ENCODE data around the gene CFAP97.

DNA sequence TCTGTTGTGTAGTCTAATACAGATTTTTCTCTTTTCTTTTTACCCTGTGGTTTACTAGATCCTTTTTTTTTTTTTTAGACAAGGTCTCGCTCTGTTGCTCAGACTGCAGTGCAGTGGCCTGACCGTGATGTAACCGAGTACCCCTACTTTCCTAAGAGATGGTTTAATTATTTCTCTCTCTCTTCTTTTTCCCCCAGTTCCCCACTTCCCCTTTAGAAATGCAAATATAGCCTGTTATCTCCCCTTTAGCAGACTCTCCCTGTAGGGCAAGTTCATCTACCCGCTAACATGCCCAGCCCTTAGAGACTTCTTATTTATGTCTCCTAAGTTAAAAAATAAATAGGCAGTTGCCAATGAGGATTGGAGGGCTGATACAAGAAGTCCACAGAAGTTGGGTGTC, 10.1 kb upstream of the CFAP97 start:
- TF ChIP-seq EZH2 (IDR thresholded peaks at IDR 0.05; ENCODE audit: insufficient read depth, poor library complexity, severe bottlenecking), result no peak
- no peak for TF ChIP-seq EZH2phosphoT487 (IDR thresholded peaks at IDR 0.05; ENCODE audit: insufficient read depth, low read depth)

Measured in GM23248 (cell line).